ENCODE results near the gene VAT1L.

- TF ChIP-seq POLR2A (IDR thresholded peaks at IDR 0.05) (no peak), CTCF (IDR thresholded peaks at IDR 0.05 in 8 of 11, conservative IDR thresholded peaks at IDR 0.05 in 3 of 11) (no peak), POLR2AphosphoS5 (IDR thresholded peaks at IDR 0.05) (no peak)
These were observed 89.5 kb downstream of the VAT1L start for GRCh38 chr16:77877712-77878347.

All from spleen (tissue), 7 donors.